HG02970 (cell line): Measurements from ENCODE around the gene GET4.

Experiments
- ATAC-seq: cut with Tn5 transposase; IDR thresholded peaks from one replicate; pipeline ENCODE4 v1.9.1; 2021; ENCODE audit warnings: mild to moderate bottlenecking, moderate library complexity, moderate number of reproducible peaks; ENCODE audit not compliant: unreplicated experiment, low FRiP score

GET4 gene

GRCh38 chr7:884191-885003 is 8.0 kb downstream of the GET4 start:
- ATAC-seq: no peak

- no peak for ATAC-seq
These were observed 9.0 kb downstream of the GET4 start for GRCh38 chr7:885261-885892.

GRCh38 chr7:885893-886625 is 9.7 kb downstream of the GET4 start:
- no peak for ATAC-seq

GRCh38 chr7:886626-887487 is 10.5 kb downstream of the GET4 start:
- ATAC-seq: no peak

GRCh38 chr7:887488-887820 is 11.1 kb downstream of the GET4 start:
- ATAC-seq: no peak

- no peak for ATAC-seq
These were observed 12.0 kb downstream of the GET4 start for GRCh38 chr7:888081-889024.

GRCh38 chr7:889025-889390 is 12.7 kb downstream of the GET4 start:
- ATAC-seq: no peak

- ATAC-seq: no peak
These were observed 13.0 kb downstream of the GET4 start for GRCh38 chr7:889391-889790.

GRCh38 chr7:890868-891267 is 14.5 kb downstream of the GET4 start:
- ATAC-seq: no peak

- no peak for ATAC-seq
These were observed 14.9 kb downstream of the GET4 start for GRCh38 chr7:891291-891690.

GRCh38 chr7:891805-892204 is 15.5 kb downstream of the GET4 start:
- no peak for ATAC-seq

- no peak for ATAC-seq
These were observed 16.6 kb downstream of the GET4 start for GRCh38 chr7:892648-893593.

GRCh38 chr7:893686-894085 is 17.3 kb downstream of the GET4 start:
- ATAC-seq: no peak

GRCh38 chr7:894164-894867 is 18.0 kb downstream of the GET4 start:
- ATAC-seq: no peak

- ATAC-seq: no peak
These were observed 18.6 kb downstream of the GET4 start for GRCh38 chr7:894927-895450.

- no peak for ATAC-seq
These were observed 19.2 kb downstream of the GET4 start for GRCh38 chr7:895451-896052.

GRCh38 chr7:896346-897075 is 20.2 kb downstream of the GET4 start:
- ATAC-seq: no peak
